HG02571 (cell line): ENCODE measurements around the gene CACNA2D3.
"Not testable (repeated sequence)": the region's sequence is repeated elsewhere in the genome, so short reads cannot be mapped to it uniquely, and the experiment has no call there.

Source experiments
- ATAC-seq: cut with Tn5 transposase; IDR thresholded peaks from one replicate; pipeline ENCODE4 v1.9.1; 2021; ENCODE audit warnings: mild to moderate bottlenecking, moderate library complexity; ENCODE audit not compliant: unreplicated experiment

CACNA2D3 gene

GRCh38 chr3:54608041-54608440, 485.7 kb downstream of the CACNA2D3 start:
- ATAC-seq = no peak

DNA sequence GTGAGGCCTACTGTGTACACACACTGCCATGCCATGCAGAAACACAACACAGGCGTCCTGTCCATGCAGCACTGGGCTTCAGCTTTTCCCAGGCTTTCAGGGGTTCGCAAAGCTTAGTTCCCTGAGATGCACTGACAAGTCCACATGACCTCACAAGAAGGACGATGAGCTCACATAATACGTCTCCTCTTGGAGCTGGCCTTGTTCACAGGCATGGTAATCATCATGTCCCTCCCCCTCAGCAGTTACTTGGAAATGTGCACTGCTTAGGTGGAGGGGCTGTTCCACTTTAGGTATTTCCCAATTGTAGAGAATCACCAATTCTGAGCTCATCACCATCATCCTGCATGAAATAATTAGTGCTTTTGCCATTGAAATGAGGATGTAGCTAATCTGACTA, 496.7 kb downstream of the CACNA2D3 start:
- no peak for ATAC-seq

- ATAC-seq = no peak
Observed at GRCh38 chr3:54619531-54619930, 497.2 kb downstream of the CACNA2D3 start.

- ATAC-seq = no peak
Observed at GRCh38 chr3:54621184-54621583, 498.8 kb downstream of the CACNA2D3 start.

DNA sequence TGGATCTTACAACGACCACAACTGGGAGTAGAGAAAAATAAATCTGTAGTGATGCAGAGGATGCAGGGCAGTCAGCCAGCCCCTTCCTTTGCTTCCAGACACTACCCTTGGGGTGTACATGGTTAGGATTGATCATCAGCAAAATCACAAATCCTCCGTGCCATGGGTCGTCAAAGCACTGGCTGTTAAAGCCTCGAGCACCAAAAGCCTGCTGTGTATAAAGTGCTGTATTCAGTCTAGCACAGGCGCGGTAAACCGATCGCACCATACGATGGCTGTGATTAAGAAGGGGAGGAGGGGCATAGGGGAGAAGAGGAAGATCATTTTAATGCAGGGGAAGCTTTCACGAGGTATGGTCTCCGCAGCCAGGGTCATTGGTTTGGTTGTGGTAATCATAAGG, 500.3 kb downstream of the CACNA2D3 start:
- no peak for ATAC-seq

DNA sequence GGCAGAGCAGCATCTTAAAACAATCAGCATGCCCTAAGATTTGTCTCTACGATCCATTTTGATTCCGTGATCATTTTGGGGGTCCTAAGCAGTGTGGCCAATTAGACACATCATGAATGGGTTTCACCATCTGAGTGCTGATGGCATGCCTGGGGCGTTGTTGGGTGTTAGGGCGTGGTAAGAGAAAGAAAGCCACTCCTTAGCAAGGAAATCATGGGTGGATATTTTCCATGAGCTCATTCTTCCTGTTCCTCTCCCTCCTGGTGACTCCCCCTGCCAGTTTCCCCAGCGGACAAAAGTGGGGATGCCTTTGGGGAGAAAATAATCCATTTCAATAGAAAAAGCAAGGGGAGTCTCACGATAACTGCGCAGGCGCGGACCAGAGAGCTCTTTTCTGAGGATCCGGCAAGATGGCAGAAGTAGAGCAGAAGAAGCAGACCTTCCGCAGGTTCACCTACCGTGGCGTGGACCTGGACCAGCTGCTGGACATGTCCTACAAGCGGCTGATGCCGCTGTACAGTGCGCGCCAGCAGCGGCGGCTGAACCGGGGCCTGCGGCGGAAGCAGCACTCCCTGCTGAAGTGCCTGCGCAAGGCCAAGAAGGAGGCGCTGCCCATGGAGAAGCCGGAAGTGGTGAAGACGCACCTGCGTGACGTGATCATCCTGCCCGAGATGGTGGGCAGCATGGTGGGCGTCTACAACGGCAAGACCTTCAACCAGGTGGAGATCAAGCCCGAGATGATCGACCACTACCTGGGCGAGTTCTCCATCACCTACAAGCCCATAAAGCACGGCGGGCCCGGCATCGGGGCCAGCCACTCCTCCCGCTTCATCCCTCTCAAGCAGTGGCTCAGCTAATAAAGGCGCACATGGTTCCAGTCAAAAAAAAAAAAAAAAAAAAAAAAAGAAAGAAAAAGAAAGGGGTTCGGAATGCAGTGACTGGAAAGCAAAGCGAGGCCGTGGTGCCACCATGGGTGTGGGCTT, 503.7 kb downstream of the CACNA2D3 start:
- ATAC-seq = no peak

- ATAC-seq = no peak
Observed at GRCh38 chr3:54628888-54629441, 506.6 kb downstream of the CACNA2D3 start.

DNA sequence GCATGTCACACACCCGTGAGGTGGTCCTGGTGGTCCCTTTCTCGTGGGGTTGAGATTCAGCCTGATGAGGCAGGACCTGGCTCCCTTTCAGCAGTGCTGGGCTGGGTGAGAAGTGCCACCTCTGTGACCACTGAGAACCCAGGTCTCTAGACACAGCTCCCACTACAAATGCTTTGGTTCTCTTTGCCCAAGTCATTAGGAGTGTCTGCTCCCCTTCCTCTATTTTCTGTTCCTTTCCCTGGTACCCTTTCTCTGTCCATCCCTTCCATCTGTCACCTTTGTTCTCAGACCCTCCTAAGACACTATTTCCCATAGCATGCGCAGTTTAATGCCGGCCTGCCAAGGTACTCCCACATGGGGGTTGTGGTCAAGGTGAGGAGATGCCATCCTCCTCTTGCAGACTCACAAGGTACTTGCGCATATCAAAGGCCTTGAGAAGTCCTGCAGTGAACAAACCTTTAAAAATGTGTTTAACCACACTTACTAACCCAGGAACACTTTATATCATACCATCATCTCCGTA, 507.8 kb downstream of the CACNA2D3 start:
- ATAC-seq = no peak

GRCh38 chr3:54631001-54631400, 508.6 kb downstream of the CACNA2D3 start:
- not testable (repeated sequence) for ATAC-seq

DNA sequence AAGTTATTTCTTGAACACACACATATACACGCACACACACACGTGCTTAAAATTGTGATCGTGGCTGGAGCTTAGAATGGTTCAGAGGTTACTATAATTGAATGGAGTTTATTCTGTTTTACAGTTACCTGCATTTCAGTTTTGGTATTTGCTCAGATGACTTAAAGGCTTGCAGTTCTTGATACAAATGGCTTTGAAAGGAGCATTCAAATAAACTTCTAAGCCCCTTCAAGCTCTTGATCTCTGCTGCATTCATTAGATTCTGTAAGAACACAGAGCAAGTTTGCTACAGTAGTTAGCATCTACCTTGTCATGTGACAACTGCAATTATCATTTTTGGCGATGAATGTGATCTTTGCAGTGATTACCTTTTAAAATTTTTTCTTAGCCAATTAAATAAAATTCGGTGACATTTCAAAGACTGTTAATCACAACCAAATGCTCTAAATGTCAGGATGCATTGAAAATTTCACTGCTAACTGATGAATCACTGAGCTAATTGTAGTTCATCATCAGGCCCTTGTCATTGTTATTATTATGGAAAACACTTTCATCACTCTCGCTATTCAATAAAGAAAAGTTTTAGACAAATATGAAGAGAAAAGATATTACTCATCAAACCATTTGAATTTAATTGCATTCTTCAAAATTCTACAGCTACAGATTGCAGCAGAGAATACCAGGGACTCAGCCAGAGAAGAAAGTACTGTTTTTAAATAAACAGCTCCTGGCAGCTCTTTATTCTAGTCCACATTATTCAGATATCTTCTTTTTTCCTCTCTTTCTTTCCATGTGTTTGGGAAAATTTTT, 509.4 kb downstream of the CACNA2D3 start:
- ATAC-seq = no peak

GRCh38 chr3:54632326-54632665, 509.9 kb downstream of the CACNA2D3 start:
- no peak for ATAC-seq

GRCh38 chr3:54632834-54633233, 510.5 kb downstream of the CACNA2D3 start:
- no peak for ATAC-seq

DNA sequence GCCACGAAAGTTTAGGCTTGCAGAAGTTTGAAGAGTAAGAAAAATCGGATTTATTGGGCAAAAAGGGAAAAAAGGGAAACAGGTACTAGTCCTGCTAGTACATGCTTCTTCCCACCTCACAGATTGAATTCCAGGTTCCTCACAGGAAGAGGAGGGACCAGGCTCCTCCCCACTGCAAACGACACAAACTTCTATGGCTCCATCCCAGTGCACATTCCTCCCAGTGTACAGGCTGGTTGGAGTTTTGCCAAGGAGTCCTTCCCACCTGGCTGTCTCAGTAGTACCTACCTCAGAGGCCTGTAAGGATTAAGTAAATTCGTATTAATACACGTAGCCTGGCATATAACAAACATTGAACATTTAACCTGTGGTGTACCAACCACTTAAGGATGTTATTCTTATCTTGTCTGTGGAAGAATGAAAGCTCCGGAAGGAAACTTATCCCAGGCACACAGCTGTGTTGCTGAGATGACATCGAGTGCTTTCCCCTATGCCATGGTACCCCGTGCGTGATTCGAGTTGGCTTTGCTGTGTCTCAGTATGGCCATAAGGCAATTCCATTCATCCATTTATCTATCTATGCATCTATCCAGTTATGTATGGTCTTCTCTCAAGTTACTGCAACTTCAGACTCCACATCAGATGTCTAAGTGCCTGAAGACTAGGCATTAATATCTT, 511.2 kb downstream of the CACNA2D3 start:
- ATAC-seq = no peak

DNA sequence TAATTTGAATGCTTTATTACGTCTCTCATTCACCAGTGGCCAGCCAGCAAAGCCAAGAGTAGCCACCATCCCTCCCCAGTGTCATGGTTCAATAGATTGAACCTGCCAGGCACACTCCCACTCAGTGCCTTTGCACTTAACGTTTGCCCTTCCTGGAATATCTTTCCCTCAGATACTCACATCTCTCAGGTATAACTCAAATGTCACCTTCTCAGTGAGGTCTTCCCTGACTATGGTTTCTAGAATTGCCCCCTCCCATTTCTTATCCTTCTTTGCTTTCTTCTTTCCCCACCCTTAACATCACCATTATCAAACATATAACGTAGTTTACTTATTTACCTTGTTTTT, 511.7 kb downstream of the CACNA2D3 start:
- ATAC-seq = no peak

GRCh38 chr3:54639790-54640372, 517.5 kb downstream of the CACNA2D3 start:
- not testable (repeated sequence) for ATAC-seq

GRCh38 chr3:54641226-54642014, 519.1 kb downstream of the CACNA2D3 start:
- ATAC-seq = no peak

DNA sequence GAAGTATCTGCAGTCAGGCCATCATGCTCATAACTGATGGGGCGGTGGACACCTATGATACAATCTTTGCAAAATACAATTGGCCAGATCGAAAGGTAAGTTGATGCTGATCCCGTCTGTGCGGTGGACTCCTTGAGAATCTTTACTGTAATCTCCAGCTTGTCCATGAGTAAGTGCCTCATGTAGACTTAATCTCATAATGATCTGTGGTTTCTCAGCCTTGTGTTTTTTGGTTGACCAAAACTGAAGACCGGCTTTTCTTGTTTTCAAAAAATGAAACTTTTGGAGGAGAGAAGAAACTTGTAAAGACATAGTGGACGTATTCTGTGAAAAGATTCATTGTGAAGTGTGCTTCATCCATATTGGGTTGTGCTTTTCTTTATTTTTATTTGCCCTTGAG, 519.8 kb downstream of the CACNA2D3 start:
- ATAC-seq = no peak

DNA sequence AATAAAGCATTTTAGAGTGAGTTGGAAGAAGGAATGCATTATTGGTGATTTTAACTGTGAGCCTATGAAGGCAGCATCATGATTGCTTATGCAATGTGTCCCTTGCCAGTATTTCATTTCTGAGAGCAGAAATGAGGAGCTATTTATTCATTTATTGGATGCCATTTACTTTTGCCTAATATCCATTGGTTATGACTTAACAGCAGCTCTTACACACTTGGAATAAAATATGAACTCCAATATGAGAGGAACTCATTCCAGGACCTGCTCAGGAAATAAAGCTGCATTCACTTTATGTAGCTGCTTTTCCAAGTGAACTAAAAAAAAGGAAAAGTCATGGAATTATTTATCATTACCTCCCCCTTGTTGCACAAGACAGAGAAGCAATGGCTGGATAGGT, 525.4 kb downstream of the CACNA2D3 start:
- ATAC-seq = no peak

- ATAC-seq = no peak
Observed at GRCh38 chr3:54649551-54649950, 527.2 kb downstream of the CACNA2D3 start.
